ENCODE data around the gene RFC4.

RFC4 gene

GRCh38 chr3:186798239-186798874, 7.9 kb downstream of the RFC4 start:
- Histone ChIP-seq H3K27me3 (ENCODE audit: control insufficient read depth, insufficient read depth, low read length) (no peaks in the 10 kb centered on the region), H3K9me3 (ENCODE audit: control insufficient read depth, insufficient read depth, low read length) (no peaks in the 10 kb centered on the region), H3K9ac (ENCODE audit: low read depth, low read length) (no peak overlapping the region), H3K4me1 (ENCODE audit: control insufficient read depth, insufficient read depth, low read length) (no peaks in the 10 kb centered on the region), H3K36me3 (ENCODE audit: control insufficient read depth, insufficient read depth, low read length) (peaks cover 36% of the 10 kb centered on the region), H3K4me3 (ENCODE audit: low read depth, low read length) (no peak overlapping the region)

- H3K9me3 ChIP-seq (ENCODE audit: control insufficient read depth, insufficient read depth, low read length): no peaks in the 10 kb centered on the region
- H3K4me3 ChIP-seq (ENCODE audit: low read depth, low read length): no peak overlapping the region
- peaks cover 55% of the 10 kb centered on the region for H3K36me3 ChIP-seq (ENCODE audit: control insufficient read depth, insufficient read depth, low read length)
- no peak overlapping the region for H3K9ac ChIP-seq (ENCODE audit: low read depth, low read length)
- no peaks in the 10 kb centered on the region for H3K4me1 ChIP-seq (ENCODE audit: control insufficient read depth, insufficient read depth, low read length)
- H3K27me3 ChIP-seq (ENCODE audit: control insufficient read depth, insufficient read depth, low read length): no peaks in the 10 kb centered on the region
Measured at GRCh38 chr3:186790261-186790981, 15.9 kb downstream of the RFC4 start.

- Histone ChIP-seq H3K27me3 (ENCODE audit: control insufficient read depth, insufficient read depth, low read length) (no peaks in the 10 kb centered on the region), H3K36me3 (ENCODE audit: control insufficient read depth, insufficient read depth, low read length) (peaks cover 61% of the 10 kb centered on the region), H3K9me3 (ENCODE audit: control insufficient read depth, insufficient read depth, low read length) (no peaks in the 10 kb centered on the region), H3K4me1 (ENCODE audit: control insufficient read depth, insufficient read depth, low read length) (no peaks in the 10 kb centered on the region), H3K9ac (ENCODE audit: low read depth, low read length) (no peak overlapping the region), H3K4me3 (ENCODE audit: low read depth, low read length) (no peak overlapping the region)
Measured at GRCh38 chr3:186789554-186790260, 16.6 kb downstream of the RFC4 start.

GRCh38 chr3:186788482-186789370, 17.6 kb downstream of the RFC4 start:
- peaks cover 62% of the 10 kb centered on the region for H3K36me3 ChIP-seq (ENCODE audit: control insufficient read depth, insufficient read depth, low read length)
- H3K9me3 ChIP-seq (ENCODE audit: control insufficient read depth, insufficient read depth, low read length): no peaks in the 10 kb centered on the region
- H3K4me1 ChIP-seq (ENCODE audit: control insufficient read depth, insufficient read depth, low read length): no peaks in the 10 kb centered on the region
- no peak overlapping the region for H3K9ac ChIP-seq (ENCODE audit: low read depth, low read length)
- H3K27me3 ChIP-seq (ENCODE audit: control insufficient read depth, insufficient read depth, low read length): no peaks in the 10 kb centered on the region
- H3K4me3 ChIP-seq (ENCODE audit: low read depth, low read length): no peak overlapping the region

GRCh38 chr3:186787642-186788481, 18.4 kb downstream of the RFC4 start:
- Histone ChIP-seq H3K9ac (ENCODE audit: low read depth, low read length) (no peak overlapping the region), H3K4me1 (ENCODE audit: control insufficient read depth, insufficient read depth, low read length) (no peaks in the 10 kb centered on the region), H3K36me3 (ENCODE audit: control insufficient read depth, insufficient read depth, low read length) (peaks cover 65% of the 10 kb centered on the region), H3K4me3 (ENCODE audit: low read depth, low read length) (peak overlapping the region; percentile 100), H3K27me3 (ENCODE audit: control insufficient read depth, insufficient read depth, low read length) (no peaks in the 10 kb centered on the region), H3K9me3 (ENCODE audit: control insufficient read depth, insufficient read depth, low read length) (no peaks in the 10 kb centered on the region)

GRCh38 chr3:186786922-186787321, 19.4 kb downstream of the RFC4 start:
- H3K27me3 ChIP-seq (ENCODE audit: control insufficient read depth, insufficient read depth, low read length): no peaks in the 10 kb centered on the region
- H3K9ac ChIP-seq (ENCODE audit: low read depth, low read length): peak overlapping the region; percentile 28
- no peaks in the 10 kb centered on the region for H3K9me3 ChIP-seq (ENCODE audit: control insufficient read depth, insufficient read depth, low read length)
- H3K4me1 ChIP-seq (ENCODE audit: control insufficient read depth, insufficient read depth, low read length): no peaks in the 10 kb centered on the region
- H3K36me3 ChIP-seq (ENCODE audit: control insufficient read depth, insufficient read depth, low read length): peaks cover 65% of the 10 kb centered on the region
- peak overlapping the region; percentile 100 for H3K4me3 ChIP-seq (ENCODE audit: low read depth, low read length)

- H3K9me3 ChIP-seq (ENCODE audit: control insufficient read depth, insufficient read depth, low read length): no peaks in the 10 kb centered on the region
- H3K27me3 ChIP-seq (ENCODE audit: control insufficient read depth, insufficient read depth, low read length): no peaks in the 10 kb centered on the region
- peak overlapping the region; percentile 100 for H3K4me3 ChIP-seq (ENCODE audit: low read depth, low read length)
- H3K36me3 ChIP-seq (ENCODE audit: control insufficient read depth, insufficient read depth, low read length): peaks cover 60% of the 10 kb centered on the region
- no peaks in the 10 kb centered on the region for H3K4me1 ChIP-seq (ENCODE audit: control insufficient read depth, insufficient read depth, low read length)
- H3K9ac ChIP-seq (ENCODE audit: low read depth, low read length): peak overlapping the region; percentile 99
Measured at GRCh38 chr3:186785495-186786018, 20.7 kb downstream of the RFC4 start.

GRCh38 chr3:186784820-186785494, 21.3 kb downstream of the RFC4 start:
- Histone ChIP-seq H3K9me3 (ENCODE audit: control insufficient read depth, insufficient read depth, low read length) (no peaks in the 10 kb centered on the region), H3K9ac (ENCODE audit: low read depth, low read length) (peak overlapping the region; percentile 99), H3K27me3 (ENCODE audit: control insufficient read depth, insufficient read depth, low read length) (no peaks in the 10 kb centered on the region), H3K36me3 (ENCODE audit: control insufficient read depth, insufficient read depth, low read length) (peaks cover 60% of the 10 kb centered on the region), H3K4me3 (ENCODE audit: low read depth, low read length) (peak overlapping the region; percentile 100), H3K4me1 (ENCODE audit: control insufficient read depth, insufficient read depth, low read length) (peaks cover 2% of the 10 kb centered on the region)

GRCh38 chr3:186783731-186784515, 22.4 kb downstream of the RFC4 start:
- peak overlapping the region; percentile 100 for H3K4me3 ChIP-seq (ENCODE audit: low read depth, low read length)
- H3K4me1 ChIP-seq (ENCODE audit: control insufficient read depth, insufficient read depth, low read length): peaks cover 2% of the 10 kb centered on the region
- peaks cover 55% of the 10 kb centered on the region for H3K36me3 ChIP-seq (ENCODE audit: control insufficient read depth, insufficient read depth, low read length)
- H3K27me3 ChIP-seq (ENCODE audit: control insufficient read depth, insufficient read depth, low read length): no peaks in the 10 kb centered on the region
- no peaks in the 10 kb centered on the region for H3K9me3 ChIP-seq (ENCODE audit: control insufficient read depth, insufficient read depth, low read length)
- H3K9ac ChIP-seq (ENCODE audit: low read depth, low read length): peak overlapping the region; percentile 99

Data from iPS-15b (cell line).